DMS79 treated with DMSO at 0.1 percent for 48 hours (cell line): Measurements from ENCODE around the gene RALB.
"Not testable (repeated sequence)": the region's sequence is repeated elsewhere in the genome, so short reads cannot be mapped to it uniquely, and the experiment has no call there.

Experiments used
- DNase-seq: peaks from one replicate; lab custom pipeline; 2025; lab: John Stamatoyannopoulos, UW

Gene RALB

DNA sequence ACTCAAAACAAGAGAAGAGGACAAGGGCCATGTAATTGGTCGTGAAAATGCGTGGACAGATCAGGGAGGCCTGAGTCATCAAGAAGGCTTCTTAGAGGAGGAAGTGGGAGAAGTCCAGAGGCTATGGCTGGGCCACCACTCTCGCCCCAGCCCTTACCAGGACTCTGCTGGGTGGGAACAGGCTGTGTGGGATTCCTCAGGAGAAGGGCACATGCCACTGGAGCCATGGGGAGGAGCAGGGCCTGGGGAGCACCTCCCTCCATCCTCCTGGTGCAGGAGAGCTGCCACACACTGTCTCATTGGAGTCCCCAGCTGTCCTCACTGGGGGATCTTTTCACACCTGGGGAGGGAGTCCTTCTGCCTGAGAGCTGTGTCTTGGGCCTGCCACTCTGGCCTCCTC, 9.4 kb upstream of the RALB start:
- no peak for DNase-seq

GRCh38 chr2:120243875-120244553, 8.6 kb upstream of the RALB start:
- DNase-seq, result no peak

GRCh38 chr2:120244656-120245519, 7.8 kb upstream of the RALB start:
- peak; percentile 70 for DNase-seq

DNA sequence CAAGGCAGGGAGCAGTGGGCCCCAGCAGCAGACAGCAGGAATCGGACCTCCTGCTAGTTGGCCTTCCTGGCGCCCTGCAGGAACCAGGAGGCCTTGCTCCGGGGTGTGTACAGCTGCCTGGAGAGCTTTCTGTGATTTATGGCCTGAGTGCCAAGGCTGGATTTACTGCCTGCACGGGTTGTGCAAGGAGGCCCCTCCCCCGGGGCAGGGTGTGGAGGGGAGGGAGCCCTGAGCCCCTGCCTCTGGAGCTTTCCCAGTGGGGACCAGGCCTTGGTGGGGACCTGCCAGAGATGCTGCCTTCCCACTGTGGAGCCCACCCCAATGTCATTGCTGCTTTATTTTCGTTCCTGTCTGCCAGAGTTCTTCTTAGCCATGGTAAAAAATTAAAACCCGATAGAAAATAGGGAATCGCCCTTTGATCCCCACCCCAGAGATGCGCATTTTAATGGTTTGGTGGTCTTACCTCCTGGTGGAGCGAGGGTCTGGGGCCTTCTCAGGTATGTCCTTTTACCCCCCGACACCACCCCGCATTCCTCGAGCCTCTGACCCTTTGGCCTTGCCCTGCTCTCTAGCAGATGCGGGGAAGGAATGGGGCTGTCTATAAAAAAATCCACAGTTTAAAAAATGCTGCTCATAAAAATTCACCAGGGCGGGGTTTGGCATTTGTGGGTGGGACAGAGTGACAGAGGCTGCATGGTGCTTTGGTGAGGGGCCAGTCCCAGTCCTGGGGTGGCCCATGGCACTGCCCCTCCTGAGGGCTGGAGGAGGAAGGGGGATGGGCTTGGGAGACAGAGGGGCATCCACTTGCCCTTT, 6.9 kb upstream of the RALB start:
- peak; percentile 70 for DNase-seq

DNA sequence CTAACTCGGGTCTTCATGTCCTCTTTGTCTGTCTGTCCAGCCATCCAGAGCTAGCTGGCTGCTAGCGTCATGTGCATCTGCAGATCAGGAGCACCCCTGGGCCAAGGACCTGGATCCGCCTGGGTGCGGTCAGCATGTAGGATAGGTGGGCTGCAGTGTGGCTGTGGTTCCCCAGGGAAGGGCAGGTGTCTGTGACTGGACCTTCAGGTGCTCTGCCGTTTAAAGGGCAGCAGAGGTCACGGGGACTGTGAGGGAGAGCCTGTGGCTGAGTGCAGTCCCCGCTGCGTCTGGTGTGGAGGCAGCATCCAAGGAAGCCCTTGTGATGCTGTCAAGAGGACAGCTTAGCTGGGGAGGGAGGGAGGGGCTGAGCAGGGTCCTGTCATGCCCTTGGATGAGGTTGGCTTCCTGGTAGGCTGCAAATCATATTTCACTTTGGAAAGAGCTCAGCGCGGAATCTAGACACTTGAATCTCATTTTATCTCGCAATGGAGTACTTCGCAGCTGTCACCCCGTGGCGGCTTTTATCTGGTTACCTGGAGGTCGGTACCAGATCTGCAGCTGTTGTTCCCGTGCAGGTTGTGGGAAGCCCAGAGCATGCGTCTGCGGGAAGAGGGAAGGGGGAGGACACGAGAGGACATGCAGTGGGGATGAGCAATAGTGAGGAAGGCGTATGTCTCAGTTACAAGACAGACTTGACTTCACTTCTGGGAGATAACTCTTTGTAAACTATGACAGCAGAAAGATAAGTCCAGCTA, 5.9 kb upstream of the RALB start:
- peak; percentile 81 for DNase-seq

DNA sequence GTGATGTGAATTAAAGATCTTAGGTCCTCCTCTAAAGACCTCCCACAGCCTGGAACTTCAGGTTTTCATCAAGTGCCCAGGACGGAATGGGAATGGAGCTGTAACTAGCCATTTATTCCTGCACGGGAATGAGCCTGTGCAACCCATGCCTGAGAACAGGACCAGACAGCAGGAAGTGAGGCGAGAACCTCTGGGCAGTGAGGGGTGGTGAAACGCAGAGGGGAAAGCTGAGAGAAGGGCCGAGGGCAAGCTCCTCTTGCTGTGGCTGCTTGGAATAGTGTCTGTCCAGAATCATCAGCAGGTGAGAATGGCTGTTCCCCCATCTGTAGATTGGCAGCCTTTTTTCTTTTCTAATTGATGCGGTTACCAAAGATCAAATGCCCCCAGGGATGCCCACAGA, 4.8 kb upstream of the RALB start:
- no peak for DNase-seq

- no peak for DNase-seq
These were observed 2.0 kb upstream of the RALB start for GRCh38 chr2:120250640-120251039.

- no peak for DNase-seq
These were observed 1.6 kb upstream of the RALB start for GRCh38 chr2:120251078-120251477.

DNA sequence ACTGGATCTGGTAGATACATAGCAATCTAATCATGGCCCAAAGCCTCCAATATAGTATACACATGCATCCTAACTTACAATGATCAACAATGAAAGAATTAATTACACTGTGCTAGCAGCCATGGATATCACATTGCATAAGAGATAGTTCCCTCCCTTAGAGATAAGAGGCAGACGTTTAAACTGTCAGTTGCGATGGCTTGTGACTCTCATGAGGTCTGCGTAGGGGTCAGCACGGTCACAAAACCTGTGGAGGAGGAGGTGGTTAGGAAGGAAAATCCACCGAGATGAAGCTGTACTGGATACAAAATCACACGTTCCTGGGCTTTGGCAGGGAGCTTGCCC, 800 bp upstream of the RALB start:
- DNase-seq, result no peak

- peak; percentile 25 for DNase-seq
These were observed 600 bp downstream of the RALB start for GRCh38 chr2:120253021-120253882.

DNA sequence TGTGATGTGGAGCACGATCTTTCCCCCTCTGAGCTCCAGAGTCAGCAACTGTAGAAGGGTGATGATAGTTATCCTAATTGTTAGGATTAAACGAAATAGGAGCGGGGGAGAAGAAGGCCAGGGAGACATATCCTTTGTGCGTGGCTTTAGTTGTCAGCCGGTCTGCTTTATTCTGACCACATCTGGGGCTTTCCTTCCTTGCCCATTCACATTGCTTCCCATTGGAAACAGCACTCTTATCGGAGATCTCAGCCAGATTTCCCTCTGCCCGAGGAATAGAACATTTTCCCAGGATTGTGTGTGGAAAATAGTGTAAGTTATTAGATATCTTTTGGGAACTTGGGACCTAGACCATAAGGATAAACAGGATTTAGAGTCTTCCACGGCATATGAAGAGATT, 1.5 kb downstream of the RALB start:
- no peak for DNase-seq

DNA sequence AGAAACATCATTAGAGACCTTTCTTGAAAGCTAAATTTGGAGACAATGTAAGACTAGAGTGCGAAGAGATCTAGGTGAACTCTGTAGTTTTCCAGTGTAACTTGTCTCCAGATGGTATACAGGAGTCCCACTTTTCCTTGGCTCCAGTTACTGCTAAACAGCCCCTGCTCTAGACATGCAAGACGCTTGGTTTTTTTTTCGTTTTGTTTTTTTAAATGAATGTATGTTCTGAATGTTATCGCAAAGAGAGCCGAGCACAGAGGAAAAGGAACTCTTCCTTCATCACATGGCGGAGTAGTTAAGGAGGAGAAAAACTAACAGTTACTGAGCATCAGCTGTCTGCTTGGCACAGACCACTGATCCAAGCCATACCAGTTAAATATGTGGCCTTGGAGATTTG, 2.4 kb downstream of the RALB start:
- DNase-seq, result no peak

- no peak for DNase-seq
These were observed 3.5 kb downstream of the RALB start for GRCh38 chr2:120255986-120256650.

DNA sequence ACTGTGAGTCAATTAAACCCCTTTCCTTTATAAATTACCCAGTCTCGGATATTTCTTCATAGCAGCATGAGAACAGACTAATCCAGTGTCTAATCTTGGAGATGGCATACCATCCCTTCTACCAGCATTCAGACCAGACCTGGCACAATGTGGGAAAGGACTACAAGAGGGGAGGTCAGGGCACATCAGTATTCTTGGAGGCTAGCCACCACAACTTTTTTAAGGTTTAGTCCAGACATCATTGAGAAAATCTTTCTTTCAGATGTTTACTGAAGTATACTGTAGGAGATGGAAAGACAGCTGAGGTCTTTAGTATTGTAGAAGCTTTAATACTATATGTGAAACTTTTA, 4.0 kb downstream of the RALB start:
- DNase-seq, result no peak

DNA sequence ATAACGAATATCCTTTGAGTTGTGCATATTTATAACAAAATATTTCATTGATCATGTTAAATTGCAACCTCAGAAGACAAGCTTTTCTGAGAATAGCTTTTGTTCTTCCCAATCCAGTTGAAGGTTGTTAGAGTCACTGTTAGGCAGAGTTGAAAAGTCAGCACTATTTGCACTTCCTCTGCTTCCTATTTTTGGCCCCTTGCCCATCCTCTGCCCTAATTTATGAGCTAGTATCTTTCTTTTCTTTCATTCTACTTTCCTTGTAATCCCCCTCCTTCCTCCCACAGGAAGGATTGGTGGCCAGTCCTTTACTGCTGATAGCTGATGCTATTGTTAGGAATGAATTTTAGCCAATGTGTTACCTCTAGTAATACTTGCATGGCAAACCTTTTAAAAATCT, 4.9 kb downstream of the RALB start:
- peak; percentile 33 for DNase-seq

- no peak for DNase-seq
These were observed 5.5 kb downstream of the RALB start for GRCh38 chr2:120258196-120258595.

DNA sequence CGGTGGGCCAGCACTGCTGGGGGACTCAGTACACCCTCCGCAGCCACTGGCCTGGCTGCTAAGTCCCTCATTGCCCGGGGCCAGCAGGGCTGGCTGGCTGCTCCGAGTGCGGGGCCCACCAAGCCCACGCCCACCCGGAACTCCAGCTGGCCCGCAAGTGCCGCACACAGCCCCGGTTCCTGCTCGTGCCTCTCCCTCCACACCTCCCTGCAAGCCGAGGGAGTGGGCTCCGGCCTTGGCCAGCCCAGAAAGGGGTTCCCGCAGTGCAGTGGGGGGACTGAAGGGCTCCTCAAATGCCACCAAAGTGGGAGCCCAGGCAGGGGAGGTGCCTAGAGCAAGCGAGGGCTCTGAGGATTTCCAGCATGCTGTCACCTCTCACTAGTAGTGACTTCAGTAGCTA, 7.3 kb downstream of the RALB start:
- DNase-seq, result not testable (repeated sequence)

DNA sequence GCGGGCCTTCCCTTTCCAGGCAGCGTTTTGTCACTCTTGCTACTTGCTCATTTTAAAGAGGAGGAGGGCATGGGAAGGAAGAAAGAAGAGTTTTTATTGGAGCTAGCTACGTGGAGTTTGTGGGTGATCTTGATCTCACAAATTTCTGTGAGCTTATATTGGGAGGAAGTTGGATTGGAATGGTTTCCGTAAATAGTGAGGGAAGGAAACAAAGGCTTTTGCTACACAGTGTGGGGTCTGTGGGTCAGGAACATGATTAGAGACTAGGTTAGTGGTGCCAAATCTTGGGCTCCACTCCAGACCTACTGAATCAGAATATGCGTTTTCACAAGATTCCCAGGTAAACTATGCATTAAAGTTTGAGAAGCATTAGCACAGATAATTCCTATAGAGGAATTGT, 8.1 kb downstream of the RALB start:
- DNase-seq, result no peak

GRCh38 chr2:120261387-120262006, 8.8 kb downstream of the RALB start:
- no peak for DNase-seq

DNA sequence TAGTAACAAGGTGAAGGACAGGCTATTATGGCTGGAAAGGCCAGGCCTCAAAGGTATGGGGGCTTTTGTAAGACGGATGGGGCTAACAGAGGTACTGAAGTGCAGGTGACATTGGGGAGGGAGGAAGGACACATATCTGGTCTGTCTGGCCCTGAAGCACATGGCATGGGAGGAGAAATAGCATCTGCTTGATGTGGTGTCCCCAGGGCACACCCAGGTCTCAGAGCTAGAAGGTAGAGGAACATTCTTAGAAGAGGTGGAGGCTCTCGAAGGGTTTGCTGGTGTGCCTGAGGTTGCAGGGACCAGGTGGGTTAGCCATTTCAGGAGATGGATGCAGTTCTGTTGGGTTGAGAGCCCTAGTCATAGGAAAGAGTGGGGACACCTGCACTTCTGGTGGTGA, 9.5 kb downstream of the RALB start:
- DNase-seq, result no peak
